Measurements from ENCODE around the gene NR2F2. TPM values are rescaled to one million over a fixed set of nuclear protein-coding genes. Genes with fewer than 3 reads are reported as not detected.

Gene NR2F2
- total RNA-seq, 1 experiment from 2014 or later, result 16.2 TPM

- DNase-seq (ENCODE audit: low spot score), result no peak
Measured at GRCh38 chr15:96342406-96343112, 12.1 kb downstream of the NR2F2 start.

GRCh38 chr15:96343113-96344059 is 12.9 kb downstream of the NR2F2 start:
- DNase-seq (ENCODE audit: low spot score), result no peak

- no peak for DNase-seq (ENCODE audit: low spot score)
Measured at GRCh38 chr15:96344060-96344705, 13.7 kb downstream of the NR2F2 start.

GRCh38 chr15:96344706-96345559 is 14.4 kb downstream of the NR2F2 start:
- DNase-seq (ENCODE audit: low spot score), result no peak

- no peak for DNase-seq (ENCODE audit: low spot score)
Measured at GRCh38 chr15:96345560-96346399, 15.3 kb downstream of the NR2F2 start.

- DNase-seq (ENCODE audit: low spot score), result no peak
Measured at GRCh38 chr15:96346409-96346970, 16.0 kb downstream of the NR2F2 start.

GRCh38 chr15:96347181-96348111 is 16.9 kb downstream of the NR2F2 start:
- no peak for DNase-seq (ENCODE audit: low spot score)

- no peak for DNase-seq (ENCODE audit: low spot score)
Measured at GRCh38 chr15:96348112-96349027, 17.9 kb downstream of the NR2F2 start.

GRCh38 chr15:96349034-96349856 is 18.7 kb downstream of the NR2F2 start:
- DNase-seq (ENCODE audit: low spot score), result no peak

GRCh38 chr15:96349857-96350720 is 19.6 kb downstream of the NR2F2 start:
- no peak for DNase-seq (ENCODE audit: low spot score)

- no peak for DNase-seq (ENCODE audit: low spot score)
Measured at GRCh38 chr15:96350934-96351724, 20.6 kb downstream of the NR2F2 start.

- no peak for DNase-seq (ENCODE audit: low spot score)
Measured at GRCh38 chr15:96351761-96352603, 21.5 kb downstream of the NR2F2 start.

GRCh38 chr15:96352604-96353405 is 22.3 kb downstream of the NR2F2 start:
- no peak for DNase-seq (ENCODE audit: low spot score)
